CD4-positive, alpha-beta T cell treated with Interleukin-12 subunit alpha and Interleukin-12 subunit beta, for 1 hour (primary cell): ENCODE results near the gene ARG1.
"Not testable (repeated sequence)": the region's sequence is repeated elsewhere in the genome, so short reads cannot be mapped to it uniquely, and the experiment has no call there.

Experiments used
- DNase-seq: peaks from one replicate; pipeline ENCODE4 v3.0.0-alpha.2; 2020

Gene ARG1

GRCh38 chr6:131572686-131573415, at the start of gene ARG1:
ARG1 (plus strand) TSS chr6:131573226; CDS start chr6:131573283, 57 bp downstream.
- no peak for DNase-seq

GRCh38 chr6:131523988-131524673, 48.9 kb upstream of the ARG1 start:
- DNase-seq: no peak

DNA sequence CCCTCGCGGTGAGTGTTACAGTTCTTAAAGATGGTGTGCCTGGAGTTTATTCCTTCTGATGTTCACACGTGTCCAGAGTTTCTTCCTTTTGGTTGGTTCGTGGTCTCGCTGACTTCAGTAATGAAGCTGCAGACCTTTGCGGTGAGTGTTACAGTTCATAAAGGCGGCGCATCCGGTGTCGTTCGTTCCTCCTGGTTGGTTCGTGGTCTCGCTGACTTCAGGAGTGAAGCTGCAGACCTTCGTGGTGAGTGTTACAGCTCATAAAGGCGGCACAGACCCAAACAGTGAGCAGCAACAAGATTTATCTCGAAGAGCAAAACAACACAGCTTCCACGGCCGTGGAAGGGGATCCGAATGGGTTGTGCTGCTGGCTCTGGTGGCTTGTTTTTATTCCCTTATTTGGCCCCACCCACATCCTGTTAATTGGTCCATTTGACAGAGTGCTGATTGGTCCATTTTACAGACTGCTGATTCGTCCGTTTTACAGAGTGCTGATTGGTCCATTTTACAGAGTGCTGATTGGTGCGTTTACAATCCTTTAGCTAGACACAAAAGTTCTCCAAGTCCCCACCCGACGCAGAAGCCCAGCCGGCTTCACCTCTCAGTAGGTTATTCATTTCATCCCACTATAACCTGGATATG, 48.2 kb upstream of the ARG1 start:
- peak; percentile 36 for DNase-seq

GRCh38 chr6:131530936-131531335, 42.1 kb upstream of the ARG1 start:
- DNase-seq: not testable (repeated sequence)

GRCh38 chr6:131531681-131532080, 41.3 kb upstream of the ARG1 start:
- DNase-seq: not testable (repeated sequence)

DNA sequence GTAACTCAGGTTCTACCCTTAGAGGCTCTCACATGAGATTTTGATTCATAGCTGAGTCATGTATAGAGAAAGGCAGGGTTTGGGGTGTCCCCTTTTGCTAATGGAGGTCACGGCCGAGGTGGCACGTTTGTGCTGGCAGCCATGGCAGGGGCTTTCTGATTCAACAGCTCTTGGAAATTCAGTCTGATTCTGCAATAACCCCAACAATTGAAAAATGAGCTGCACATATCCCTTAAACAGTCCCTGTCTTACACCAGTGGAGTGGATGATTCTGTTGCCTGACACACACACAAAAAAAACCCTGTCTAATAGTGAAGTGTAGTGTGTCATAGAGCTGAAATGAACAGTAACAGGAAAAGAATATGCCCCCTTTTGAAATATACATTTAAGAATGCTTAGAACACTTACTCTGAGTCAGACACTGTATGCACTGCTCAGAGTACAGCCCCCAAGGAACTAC, 40.4 kb upstream of the ARG1 start:
- DNase-seq: no peak

DNA sequence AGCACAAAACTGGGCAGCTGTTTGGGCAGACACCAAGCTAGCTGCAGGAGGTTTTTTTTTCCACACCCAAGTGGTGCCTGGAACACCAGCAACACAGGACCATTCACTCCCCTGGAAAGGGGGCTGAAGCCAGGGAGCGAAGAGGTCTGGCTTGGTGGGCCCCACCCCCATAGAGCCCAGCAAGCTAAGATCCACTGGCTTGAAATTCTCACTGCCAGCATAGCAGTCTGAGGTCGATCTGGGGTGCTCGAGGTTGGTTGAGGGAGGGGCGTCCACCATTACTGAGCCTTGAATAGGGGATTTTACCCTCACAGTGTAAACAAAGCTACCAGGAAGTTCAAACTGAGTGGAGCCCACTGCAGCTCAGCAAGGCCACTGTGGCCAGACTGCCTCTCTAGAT, 34.4 kb upstream of the ARG1 start:
- not testable (repeated sequence) for DNase-seq

DNA sequence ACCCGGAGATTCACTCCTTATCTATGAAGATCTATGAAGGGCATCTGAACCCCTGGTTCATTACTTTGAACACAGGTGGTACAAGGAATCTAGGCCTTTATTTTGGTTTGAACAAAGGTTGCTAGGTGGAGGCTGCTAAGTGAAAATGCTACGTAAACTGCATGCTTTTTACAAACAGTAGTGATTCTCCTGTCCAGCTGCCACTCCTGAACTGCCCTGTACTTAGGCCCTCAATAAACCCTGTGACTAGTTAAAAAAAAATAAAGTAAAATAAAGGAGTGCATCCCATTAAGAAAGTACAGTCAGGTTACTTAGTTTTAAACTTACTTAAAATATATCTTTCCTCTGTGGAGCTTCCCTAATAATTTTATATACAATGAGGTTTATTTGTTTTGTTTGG, 27.7 kb upstream of the ARG1 start:
- DNase-seq: no peak

DNA sequence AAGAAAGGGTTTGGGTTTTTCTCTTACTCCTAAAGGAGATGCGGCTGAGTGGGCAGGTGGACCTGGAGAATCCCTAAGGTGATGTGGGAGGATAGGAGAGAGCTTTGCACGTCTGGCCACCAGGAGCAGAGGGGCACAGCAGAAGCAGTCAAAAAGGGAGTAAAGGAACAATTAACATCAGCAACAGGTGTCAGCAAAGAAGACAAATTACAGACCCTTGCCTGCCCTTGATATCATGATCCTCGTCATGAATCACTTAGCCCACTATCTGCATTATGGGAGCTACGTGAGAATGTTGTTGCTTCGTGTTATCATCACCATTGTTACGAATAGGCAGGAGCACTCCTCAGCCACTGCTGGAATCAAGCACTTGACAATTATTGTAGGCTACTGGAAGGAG, 25.5 kb upstream of the ARG1 start:
- DNase-seq: no peak

- DNase-seq: no peak
These were observed 24.6 kb upstream of the ARG1 start for GRCh38 chr6:131548441-131548840.

GRCh38 chr6:131549811-131550210, 23.2 kb upstream of the ARG1 start:
- DNase-seq: no peak

DNA sequence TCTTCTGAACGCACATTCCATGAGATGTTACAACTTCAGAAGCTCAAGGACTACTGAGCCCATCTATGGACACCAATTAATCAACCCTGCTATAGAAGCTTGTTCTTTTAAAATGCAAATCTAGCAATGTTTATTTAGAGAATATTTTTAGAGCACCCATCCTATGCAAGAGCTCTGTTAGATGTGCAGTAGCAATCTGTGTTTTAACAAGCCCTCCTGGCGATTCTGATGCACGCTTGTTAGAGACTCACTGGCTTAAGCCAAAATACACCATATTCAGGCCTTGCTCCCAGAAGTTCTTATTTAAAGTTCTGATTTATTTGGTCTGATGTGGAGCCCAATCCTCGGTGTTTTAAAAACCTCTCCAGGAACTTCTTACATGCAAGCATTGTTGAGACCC, 21.1 kb upstream of the ARG1 start:
- DNase-seq: no peak

DNA sequence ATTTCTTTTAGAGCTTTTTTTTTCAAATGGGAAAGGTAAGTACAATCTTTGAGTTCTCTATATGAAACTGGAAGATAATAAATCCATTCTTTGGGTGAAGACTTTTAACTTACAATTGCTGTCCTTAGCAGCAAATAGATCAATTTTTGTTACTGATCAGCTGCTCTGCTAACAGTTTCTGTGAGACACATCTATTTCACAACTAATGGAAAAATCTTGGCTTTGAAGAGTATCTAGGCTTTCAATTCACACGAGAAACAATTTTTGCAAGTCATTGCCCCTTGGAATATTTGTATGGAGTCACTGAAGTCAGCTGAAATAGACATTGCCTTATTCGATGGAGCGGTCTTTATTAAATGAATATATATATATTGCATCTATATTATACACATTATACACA, 20.5 kb upstream of the ARG1 start:
- no peak for DNase-seq

DNA sequence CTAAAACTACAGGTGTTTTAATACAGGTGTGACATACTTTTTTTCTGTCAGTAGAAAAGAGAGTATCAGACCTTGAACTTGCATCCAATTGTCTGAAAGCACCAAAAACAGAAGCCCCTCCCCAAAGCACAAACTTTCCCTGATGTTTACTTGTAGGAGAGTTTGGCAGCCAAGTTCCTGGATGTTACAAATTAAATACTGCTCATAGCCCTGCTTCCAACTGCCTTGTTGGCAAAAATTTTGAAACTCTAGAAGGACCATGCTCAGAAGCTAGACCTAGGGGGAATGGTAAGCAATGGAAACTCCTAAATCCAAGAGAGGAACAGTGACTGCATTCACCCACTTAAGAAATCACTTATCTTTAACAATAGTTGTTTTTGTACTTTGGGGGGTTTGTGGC, 17.0 kb upstream of the ARG1 start:
- no peak for DNase-seq

- DNase-seq: no peak
These were observed 14.1 kb upstream of the ARG1 start for GRCh38 chr6:131558922-131559321.

- no peak for DNase-seq
These were observed 10.9 kb upstream of the ARG1 start for GRCh38 chr6:131561925-131562707.

GRCh38 chr6:131565056-131565455, 8.0 kb upstream of the ARG1 start:
- no peak for DNase-seq

- no peak for DNase-seq
These were observed 4.3 kb upstream of the ARG1 start for GRCh38 chr6:131568726-131569125.

- DNase-seq: no peak
These were observed 1.1 kb downstream of the ARG1 start for GRCh38 chr6:131574133-131574532.

DNA sequence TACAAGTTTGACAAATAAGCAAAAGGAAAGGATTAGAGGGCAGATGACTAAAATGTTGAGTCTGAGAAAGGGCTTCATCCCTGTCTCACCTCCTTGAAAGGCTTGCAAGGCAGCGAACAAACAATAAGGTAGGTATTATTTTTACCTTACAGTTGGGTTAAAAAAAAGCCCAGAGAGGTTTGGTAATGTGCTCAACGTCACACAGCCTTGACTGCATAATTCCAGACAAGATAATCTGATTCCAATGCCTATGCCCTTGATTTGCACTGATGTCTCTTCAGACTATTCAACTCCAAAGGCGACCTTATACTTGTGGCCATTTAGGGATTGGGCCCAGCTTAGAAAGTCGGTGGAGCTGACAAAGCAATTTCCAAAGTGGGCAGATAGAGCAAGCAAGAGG, 1.7 kb downstream of the ARG1 start:
- no peak for DNase-seq

DNA sequence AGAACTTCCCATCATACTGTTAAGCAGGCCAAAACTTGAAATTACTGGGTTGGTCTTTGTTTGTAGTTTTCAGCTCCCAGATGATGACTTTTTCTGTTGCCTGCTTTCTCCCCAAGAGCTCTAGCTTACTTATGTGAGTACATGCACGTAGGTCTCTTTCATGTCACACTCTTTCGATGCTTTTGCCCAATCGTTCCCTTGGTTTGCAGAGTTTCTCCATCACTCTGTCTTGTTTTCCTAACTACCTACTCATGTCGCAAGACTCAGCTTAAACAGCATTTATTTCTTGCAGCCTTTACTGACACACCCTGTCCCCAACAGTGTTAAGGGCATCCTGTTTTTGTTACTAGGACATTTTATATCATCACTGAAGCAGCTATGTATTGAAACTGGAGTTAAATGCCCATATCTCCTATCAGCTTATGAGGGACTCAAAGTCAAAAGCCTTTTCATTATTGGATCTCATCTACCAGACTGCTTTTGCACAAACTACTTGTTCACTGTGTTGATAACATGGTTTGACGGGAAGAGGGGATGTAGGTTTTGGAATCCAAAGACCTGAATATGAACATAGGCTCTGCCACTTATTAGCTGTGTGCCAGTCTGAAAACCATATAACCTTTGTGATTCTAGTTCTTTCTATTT, 2.9 kb downstream of the ARG1 start:
- DNase-seq: no peak

- no peak for DNase-seq
These were observed 8.5 kb downstream of the ARG1 start for GRCh38 chr6:131581523-131581922.

DNA sequence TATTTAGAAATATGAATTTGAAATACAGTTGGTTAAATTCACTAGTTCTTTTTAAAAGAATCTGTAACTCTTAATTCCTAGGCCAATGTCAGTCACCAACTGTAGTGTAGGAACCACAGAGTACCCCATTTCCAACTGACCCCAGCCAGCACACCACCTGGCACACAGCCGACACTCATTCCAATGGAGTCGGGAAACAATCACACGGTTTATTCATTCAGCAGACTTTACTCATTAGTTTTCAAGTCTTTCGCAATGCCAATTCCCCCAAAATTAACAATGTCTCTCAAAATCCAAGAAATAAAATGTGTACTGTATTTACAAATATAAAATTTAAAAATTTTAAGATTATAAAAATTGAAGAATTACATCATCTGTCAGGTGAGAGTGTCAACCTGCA, 13.5 kb downstream of the ARG1 start:
- DNase-seq: no peak
